GM18499 (cell line): ENCODE data around the gene PODN.

Source experiments
- ATAC-seq: cut with Tn5 transposase; IDR thresholded peaks from one replicate; pipeline ENCODE4 v1.9.1; 2021; ENCODE audit warnings: moderate number of reproducible peaks; ENCODE audit not compliant: insufficient read depth, unreplicated experiment

The PODN gene

GRCh38 chr1:53061859-53062707 lies at the start of gene PODN:
TSS of gene PODN (plus strand) at chr1:53062213. CDS start at chr1:53069856, 7,643 bp downstream.
- ATAC-seq, result no peak

DNA sequence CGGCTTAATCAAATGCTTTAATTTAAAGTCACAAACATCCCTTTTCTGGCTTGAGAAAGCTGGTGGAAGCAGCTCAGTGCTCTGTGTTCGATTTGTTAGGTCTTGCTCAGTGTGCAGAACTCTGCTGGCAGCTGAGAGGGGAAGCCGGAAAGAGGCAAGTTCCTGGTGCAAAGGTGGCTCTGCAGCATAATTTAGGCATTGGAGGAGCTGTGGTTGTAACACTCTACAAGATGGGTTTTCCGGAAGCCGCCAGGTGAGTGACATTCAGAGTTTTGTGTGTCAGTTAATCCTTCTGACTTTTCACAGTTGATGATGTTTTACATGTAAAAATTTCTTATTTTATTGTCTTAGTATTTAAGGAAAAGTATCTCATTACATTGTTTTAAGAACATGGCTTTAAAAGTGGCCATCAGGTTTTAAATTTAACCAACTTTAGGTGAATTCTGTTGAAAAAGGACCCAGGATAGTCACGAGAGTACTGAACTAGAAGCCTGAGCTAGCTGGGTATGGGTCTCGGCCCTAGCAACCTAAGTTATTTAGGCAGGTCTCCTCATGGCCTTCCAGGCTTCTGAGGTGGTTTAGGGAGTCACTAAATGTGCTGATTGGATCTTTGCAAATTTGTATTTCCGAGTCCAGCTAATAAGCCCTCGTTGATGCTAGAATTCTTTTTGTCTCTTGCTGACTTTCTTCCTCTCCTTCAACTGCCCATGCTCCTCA lies 47.1 kb upstream of the PODN start:
- peak; percentile 77 for ATAC-seq

DNA sequence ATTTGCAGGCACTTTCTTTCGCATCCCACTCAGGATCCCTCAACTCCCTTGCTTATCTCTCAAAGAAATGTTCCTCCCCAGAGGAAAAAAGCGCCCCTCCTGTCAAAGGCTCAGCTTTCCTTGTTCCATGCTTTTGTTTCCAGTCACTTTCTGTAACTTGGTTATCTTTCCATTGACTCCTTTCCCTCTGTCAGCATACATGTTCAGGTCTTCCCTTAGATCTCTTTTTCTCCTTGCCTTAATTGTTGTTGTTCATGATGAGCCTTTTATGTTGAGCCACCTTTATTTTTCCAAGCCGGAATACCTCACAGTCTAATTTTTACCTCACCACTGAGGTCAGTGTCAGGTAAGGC lies 46.5 kb upstream of the PODN start:
- no peak for ATAC-seq

GRCh38 chr1:53016705-53017104 lies 45.3 kb upstream of the PODN start:
- ATAC-seq, result no peak

DNA sequence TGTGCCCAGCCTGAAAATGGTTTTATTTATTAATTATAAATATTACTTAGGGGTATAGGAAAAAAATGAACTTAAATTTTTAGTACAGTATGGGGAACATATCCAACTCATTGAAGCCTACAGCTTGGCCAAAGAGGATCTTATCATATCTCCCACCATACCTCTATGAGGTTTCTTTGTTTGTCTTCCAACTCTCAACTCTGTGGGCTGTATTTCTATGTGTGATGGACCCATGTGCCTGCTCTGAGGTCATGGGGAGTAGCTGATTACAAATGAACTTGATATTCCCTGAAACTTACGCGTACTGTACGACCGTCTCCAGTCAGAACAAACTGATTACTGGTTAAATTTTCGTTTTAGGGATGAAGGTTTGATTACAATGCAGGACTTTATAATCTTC lies 41.4 kb upstream of the PODN start:
- ATAC-seq, result no peak

DNA sequence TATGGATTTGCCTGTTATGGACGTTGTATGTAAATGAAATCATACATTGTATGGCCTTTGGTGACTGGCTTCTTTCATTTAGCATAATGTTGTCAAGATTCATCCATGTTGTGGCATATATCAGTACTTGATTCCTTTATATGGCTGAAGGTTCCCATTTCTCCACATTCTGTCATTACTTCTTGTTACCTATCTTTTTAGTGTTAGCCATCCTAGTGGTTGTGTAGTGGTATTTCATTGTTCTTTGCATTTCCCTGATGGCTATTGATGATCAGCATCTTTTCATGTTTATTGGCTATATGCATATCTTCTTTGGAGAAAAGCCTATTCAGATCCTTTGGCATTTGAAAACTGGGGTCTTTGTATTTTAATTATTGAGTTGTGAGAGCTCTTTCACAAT lies 39.8 kb upstream of the PODN start:
- ATAC-seq, result no peak

GRCh38 chr1:53023546-53023945 lies 38.5 kb upstream of the PODN start:
- ATAC-seq, result no peak

- ATAC-seq, result no peak
Observed at GRCh38 chr1:53024117-53024516, 37.9 kb upstream of the PODN start.

DNA sequence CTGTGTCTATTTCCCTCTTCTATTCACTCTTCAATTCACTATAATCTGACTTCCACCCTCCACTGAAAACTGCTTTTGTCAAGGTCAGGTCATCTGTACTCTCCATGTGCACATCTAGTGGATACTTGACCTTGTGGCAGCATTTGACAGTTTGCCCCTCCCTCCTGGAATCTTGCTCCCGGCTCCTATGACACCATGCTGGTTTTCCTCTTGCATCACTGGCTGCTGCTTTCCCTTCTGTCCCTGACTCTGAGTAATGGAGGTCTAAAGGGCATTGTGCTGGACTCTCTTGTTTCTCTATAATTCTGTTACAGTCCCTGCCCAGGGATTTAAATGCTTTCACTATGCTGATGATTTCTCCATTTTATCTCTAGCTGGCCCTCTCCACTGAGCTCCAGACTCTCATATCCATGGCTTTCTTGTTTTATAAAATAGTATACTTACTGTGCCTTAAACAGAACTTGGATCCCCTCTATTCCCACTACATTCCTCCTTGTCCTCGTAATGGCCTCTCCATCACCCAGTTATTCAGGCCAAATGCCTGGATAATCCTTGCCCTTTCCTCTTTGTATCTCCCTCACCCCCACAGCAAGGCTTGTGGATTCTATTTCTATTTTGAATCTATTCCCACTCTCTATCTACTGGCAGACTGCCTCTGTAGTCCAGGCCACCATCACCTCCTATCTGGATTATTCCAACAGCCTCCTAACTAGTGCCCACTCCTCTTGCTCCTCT lies 36.8 kb upstream of the PODN start:
- no peak for ATAC-seq

GRCh38 chr1:53025769-53026112 lies 36.3 kb upstream of the PODN start:
- no peak for ATAC-seq

GRCh38 chr1:53026254-53026653 lies 35.8 kb upstream of the PODN start:
- ATAC-seq, result no peak

GRCh38 chr1:53031732-53032131 lies 30.3 kb upstream of the PODN start:
- ATAC-seq, result no peak

GRCh38 chr1:53037159-53037558 lies 24.9 kb upstream of the PODN start:
- no peak for ATAC-seq

GRCh38 chr1:53038566-53038965 lies 23.4 kb upstream of the PODN start:
- no peak for ATAC-seq

GRCh38 chr1:53043271-53043670 lies 18.7 kb upstream of the PODN start:
- no peak for ATAC-seq

- ATAC-seq, result no peak
Observed at GRCh38 chr1:53044926-53045325, 17.1 kb upstream of the PODN start.

DNA sequence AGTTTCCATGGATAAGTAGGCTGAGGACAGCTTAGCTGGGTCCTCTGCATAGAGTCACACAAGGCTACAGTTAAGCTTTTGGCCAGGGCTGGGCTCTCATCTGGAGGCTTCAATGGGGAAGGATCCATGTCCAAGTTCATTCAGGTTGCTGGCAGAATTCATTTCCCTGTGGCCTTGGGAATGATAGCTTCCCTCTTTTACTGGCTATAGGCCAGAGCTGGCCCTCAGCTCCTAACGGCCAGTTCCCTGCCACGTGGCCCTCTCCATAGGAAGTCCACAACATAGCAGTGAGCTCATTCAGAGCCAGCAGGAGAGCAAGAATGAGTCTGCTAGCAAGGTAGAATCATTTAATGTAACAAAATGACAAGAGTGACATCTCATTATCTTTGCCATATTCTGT lies 15.1 kb upstream of the PODN start:
- ATAC-seq, result no peak

GRCh38 chr1:53047737-53048736 lies 14.0 kb upstream of the PODN start:
- ATAC-seq, result no peak

DNA sequence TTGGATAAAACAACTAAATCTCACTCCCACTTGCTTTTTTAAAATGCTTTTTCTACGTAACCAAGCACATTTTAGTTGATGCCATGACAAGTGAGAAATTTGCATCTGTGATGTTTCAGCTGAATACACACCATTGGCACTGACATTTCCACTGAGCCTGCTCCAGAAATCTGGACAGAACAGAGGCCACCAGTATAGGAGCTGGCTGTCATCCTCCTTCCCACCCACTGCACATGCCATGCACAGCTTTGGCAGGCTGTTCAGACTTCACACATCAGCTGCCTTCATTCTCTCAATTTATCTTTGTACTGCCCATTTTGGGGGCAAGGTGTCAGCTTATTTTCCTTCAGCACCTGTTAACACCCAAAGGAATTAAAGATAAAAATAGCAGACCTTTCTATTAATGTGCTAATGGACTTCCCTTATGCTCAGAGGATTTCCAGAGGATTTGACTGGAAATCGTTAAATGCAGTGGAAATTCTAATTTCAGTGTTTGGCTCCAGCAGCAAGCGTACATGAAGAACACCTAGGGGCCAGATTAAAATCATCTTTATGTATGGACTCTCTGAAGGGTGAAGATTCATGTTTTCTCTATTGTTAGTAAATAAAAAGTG lies 12.9 kb upstream of the PODN start:
- ATAC-seq, result no peak

DNA sequence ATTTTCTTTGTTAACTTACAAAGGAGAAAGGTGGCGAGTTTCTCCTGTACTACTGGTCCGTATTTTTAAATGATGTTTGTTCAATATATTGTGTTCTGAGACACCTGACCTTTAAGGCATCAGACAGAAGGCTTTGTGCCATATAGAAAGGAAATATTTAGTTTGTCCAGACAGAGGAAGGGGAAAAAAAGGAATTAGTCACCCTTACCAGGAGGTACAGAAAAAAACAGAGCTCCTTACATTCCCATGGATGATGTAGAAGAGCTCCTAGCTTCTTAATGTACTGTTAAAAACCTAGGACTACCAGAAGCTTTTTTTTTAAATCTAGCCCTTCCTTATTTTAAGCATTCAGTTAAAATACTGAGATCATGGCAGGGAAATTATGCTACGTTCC lies 12.4 kb upstream of the PODN start:
- no peak for ATAC-seq
